ENCODE measurements around the gene SSU72.
"Not testable (repeated sequence)": the region's sequence is repeated elsewhere in the genome, so short reads cannot be mapped to it uniquely, and the experiment has no call there.

The SSU72 gene

DNA sequence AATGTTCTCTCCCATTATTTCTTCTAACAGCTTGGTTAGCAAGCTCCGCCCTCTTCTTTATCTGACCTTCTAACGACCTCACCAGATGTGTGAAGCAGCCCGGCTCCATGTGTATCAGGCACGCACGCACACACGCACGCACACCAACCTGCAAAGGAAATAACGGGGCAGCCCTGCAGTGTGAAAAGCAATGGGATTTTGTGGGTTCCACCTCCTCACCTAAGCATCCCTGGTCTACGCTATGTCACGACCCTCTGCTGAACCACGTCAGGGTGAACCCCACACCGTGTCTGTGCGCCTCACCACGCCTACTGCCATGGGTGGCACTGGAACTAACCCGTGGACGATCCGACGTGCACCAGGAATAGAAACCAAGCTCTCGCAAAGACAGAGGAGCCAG lies 10.4 kb downstream of the SSU72 start:
- DNase-seq (ENCODE audit: low read depth), result no peak
- TF ChIP-seq, protein P1, sequence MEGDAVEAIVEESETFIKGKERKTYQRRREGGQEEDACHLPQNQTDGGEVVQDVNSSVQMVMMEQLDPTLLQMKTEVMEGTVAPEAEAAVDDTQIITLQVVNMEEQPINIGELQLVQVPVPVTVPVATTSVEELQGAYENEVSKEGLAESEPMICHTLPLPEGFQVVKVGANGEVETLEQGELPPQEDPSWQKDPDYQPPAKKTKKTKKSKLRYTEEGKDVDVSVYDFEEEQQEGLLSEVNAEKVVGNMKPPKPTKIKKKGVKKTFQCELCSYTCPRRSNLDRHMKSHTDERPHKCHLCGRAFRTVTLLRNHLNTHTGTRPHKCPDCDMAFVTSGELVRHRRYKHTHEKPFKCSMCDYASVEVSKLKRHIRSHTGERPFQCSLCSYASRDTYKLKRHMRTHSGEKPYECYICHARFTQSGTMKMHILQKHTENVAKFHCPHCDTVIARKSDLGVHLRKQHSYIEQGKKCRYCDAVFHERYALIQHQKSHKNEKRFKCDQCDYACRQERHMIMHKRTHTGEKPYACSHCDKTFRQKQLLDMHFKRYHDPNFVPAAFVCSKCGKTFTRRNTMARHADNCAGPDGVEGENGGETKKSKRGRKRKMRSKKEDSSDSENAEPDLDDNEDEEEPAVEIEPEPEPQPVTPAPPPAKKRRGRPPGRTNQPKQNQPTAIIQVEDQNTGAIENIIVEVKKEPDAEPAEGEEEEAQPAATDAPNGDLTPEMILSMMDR (conservative IDR thresholded peaks at IDR 0.05; ENCODE audit: low read depth, low read length), result no peak
- no peak overlapping the region for H3K4me3 ChIP-seq (ENCODE audit: low read depth, low read length)

GRCh38 chr1:1563688-1564087 lies 11.0 kb downstream of the SSU72 start:
- TF ChIP-seq, protein P1 (conservative IDR thresholded peaks at IDR 0.05; ENCODE audit: low read depth, low read length), result no peak
- H3K4me3 ChIP-seq (ENCODE audit: low read depth, low read length), result no peak overlapping the region
- DNase-seq (ENCODE audit: low read depth), result no peak

DNA sequence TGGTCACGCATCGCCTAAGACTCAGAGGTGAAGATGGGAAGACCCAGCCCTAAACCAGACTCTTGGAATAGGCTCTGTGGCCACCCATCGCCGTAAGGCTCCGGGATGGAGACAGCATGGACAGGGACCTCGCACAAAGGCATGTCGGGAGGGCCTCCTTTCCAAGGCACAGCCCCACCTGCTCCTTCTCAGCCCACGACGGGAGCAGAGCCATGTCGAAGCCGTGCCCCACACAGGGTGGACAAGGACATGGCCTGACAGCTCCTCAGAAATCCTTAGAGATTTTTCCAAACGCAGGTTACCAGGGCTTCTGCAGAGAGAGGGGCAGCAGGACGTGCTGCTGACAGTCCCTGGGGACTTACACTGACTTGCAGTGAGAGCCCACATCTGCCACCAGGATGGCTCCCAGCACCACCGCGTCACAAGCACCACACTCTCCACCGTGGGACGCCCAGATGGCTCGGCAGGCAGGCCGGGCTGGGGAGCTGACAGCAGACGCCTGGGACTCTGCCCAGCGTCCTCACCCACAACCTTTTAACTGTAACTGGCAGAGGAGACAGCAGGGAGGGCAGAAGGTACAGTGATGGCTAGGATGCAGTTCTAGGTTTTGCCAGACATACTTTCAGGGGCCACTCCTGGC lies 12.0 kb downstream of the SSU72 start:
- TF ChIP-seq, protein P1 (conservative IDR thresholded peaks at IDR 0.05; ENCODE audit: low read depth, low read length), result no peak
- DNase-seq (ENCODE audit: low read depth), result no peak
- H3K4me3 ChIP-seq (ENCODE audit: low read depth, low read length), result no peak overlapping the region

GRCh38 chr1:1561801-1562470 lies 12.7 kb downstream of the SSU72 start:
- TF ChIP-seq, protein P1 (conservative IDR thresholded peaks at IDR 0.05; ENCODE audit: low read depth, low read length), result no peak
- H3K4me3 ChIP-seq (ENCODE audit: low read depth, low read length), result no peak overlapping the region
- DNase-seq (ENCODE audit: low read depth), result no peak

- DNase-seq (ENCODE audit: low read depth), result no peak
- TF ChIP-seq, protein P1 (conservative IDR thresholded peaks at IDR 0.05; ENCODE audit: low read depth, low read length), result no peak
- H3K4me3 ChIP-seq (ENCODE audit: low read depth, low read length), result no peak overlapping the region
These were observed 14.5 kb downstream of the SSU72 start for GRCh38 chr1:1560178-1560577.

DNA sequence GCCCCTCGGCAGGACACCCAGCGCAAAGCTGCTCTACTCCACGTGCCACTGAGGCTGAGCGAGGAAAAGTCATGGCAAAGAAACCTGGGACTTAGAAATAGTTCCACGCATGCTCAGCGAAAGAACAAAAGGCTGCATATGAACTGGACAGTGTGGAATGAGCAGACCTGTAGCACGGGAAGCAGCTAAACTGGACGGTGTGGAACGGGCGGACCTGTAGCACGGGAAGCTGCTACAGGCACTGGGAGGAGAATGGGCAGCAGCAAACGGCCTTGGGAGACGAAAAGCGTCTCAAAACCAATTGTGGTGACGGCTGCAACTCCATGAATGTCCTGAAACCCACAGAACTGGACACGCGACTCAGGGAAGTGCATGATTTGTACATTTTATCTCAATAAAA lies 15.6 kb downstream of the SSU72 start:
- TF ChIP-seq, protein P1 (conservative IDR thresholded peaks at IDR 0.05; ENCODE audit: low read depth, low read length), result no peak
- DNase-seq (ENCODE audit: low read depth), result no peak
- H3K4me3 ChIP-seq (ENCODE audit: low read depth, low read length), result no peak overlapping the region

DNA sequence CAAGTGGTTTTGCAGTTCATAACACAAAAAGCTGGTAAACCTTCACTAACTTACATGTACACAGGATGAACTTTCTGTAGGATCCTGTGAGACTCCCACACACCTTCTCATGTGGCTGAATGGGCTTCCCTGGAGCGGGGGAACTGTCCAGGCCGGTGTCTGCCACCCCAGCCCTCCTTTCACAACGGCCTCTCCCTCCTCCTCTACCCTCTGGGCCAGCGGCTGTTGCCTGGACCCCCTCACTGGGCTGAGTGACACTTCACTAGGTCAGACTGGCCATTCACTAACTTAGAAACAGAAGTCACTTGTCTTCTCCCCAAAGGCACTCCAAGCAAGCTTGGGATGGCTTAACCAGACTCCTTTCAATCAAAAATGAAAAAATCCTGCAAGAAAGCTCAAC lies 16.1 kb downstream of the SSU72 start:
- H3K4me3 ChIP-seq (ENCODE audit: low read depth, low read length), result no peak overlapping the region
- TF ChIP-seq, protein P1 (conservative IDR thresholded peaks at IDR 0.05; ENCODE audit: low read depth, low read length), result no peak
- DNase-seq (ENCODE audit: low read depth), result no peak

DNA sequence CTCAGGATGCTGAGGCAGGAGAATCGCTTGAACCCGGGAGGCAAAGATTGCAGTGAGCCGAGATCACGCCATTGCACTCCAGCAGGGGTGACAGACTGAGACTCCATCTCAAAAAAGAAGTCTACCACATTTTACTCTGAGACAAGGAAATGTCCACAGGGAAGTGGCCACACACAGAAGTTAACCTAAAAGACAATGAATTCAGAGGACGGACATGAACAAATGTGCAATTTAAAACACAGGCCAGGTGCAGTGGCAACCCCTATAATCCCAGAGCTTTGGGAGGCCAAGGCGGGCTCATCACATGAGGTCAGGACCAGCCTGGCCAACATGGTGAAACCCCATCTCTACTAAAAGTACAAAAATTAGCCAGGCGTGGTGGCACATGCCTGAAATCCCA lies 17.0 kb downstream of the SSU72 start:
- not testable (repeated sequence) for H3K4me3 ChIP-seq (ENCODE audit: low read depth, low read length); DNase-seq (ENCODE audit: low read depth)

DNA sequence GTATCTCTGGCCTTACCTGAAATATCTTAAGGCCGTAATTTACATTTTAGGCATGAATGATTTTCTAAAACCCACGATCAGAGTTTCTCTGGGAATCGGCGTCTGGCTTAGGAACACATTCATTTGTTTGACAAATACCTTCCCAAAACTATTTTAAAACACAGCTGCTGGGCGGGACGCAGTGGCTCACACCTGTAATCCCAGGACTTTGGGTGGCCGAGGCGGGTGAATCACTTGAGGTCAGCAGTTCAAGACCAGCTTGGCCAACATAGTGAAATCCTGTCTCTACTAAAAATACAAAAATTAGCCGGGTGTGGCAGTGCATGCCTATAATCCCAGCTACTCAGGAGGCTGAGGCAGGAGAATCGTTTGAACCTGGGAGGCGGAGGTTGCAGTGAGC lies 17.7 kb downstream of the SSU72 start:
- not testable (repeated sequence) for H3K4me3 ChIP-seq (ENCODE audit: low read depth, low read length); DNase-seq (ENCODE audit: low read depth)
